Mucosa of gallbladder (tissue), 1 donor: Measurements from ENCODE around the gene NUMB. TPM values are rescaled to one million over a fixed set of nuclear protein-coding genes. Genes with fewer than 3 reads are reported as not detected.

Experiments used
- DNase-seq: peaks from one replicate; pipeline ENCODE4 v3.0.0-alpha.2; 2020; ENCODE audit warnings: low spot score
- total RNA-seq: library from RNA; stranded (reverse); gene quantifications from one replicate; pipeline ENCODE4 v1.2.1, GENCODE V29; 2021
- donor health status: DM: no; HTN: no; CAD: no.

NUMB gene
- total RNA-seq, 1 donor from 2014 or later = 117 TPM

GRCh38 chr14:73232984-73233383 is 225.4 kb downstream of the NUMB start:
- DNase-seq = no peak

- DNase-seq = no peak
These were observed 226.1 kb downstream of the NUMB start for GRCh38 chr14:73231981-73232851.

GRCh38 chr14:73230051-73230450 is 228.3 kb downstream of the NUMB start:
- no peak for DNase-seq

- peak; percentile 42 for DNase-seq
These were observed 230.2 kb downstream of the NUMB start for GRCh38 chr14:73227812-73228781.

GRCh38 chr14:73225496-73225895 is 232.8 kb downstream of the NUMB start:
- no peak for DNase-seq

Other genes starting within 250 kb of the NUMB start
- 17.3 TPM for gene PAPLN, start 221.0 kb downstream of the NUMB start, total RNA-seq
- 15.3 TPM for gene RIOX1, start 32.4 kb upstream of the NUMB start, total RNA-seq
- gene ACOT1, start 78.6 kb upstream of the NUMB start, total RNA-seq = 19.3 TPM
- 0.66 TPM for gene HEATR4, start 100.4 kb upstream of the NUMB start, total RNA-seq
- gene ACOT2, start 110.7 kb upstream of the NUMB start, total RNA-seq = 41.4 TPM
- 2.6 TPM for gene ACOT4, start 133.3 kb upstream of the NUMB start, total RNA-seq
- not detected for gene ACOT6, start 154.0 kb upstream of the NUMB start, total RNA-seq
- gene DNAL1, start 186.4 kb upstream of the NUMB start, total RNA-seq = 14.3 TPM